ENCODE measurements around the gene RPL22. TPM values are rescaled to one million over a fixed set of nuclear protein-coding genes. Genes with fewer than 3 reads are reported as not detected.

RPL22 gene
- total RNA-seq, 1 experiment from 2014 or later: 494 TPM

DNA sequence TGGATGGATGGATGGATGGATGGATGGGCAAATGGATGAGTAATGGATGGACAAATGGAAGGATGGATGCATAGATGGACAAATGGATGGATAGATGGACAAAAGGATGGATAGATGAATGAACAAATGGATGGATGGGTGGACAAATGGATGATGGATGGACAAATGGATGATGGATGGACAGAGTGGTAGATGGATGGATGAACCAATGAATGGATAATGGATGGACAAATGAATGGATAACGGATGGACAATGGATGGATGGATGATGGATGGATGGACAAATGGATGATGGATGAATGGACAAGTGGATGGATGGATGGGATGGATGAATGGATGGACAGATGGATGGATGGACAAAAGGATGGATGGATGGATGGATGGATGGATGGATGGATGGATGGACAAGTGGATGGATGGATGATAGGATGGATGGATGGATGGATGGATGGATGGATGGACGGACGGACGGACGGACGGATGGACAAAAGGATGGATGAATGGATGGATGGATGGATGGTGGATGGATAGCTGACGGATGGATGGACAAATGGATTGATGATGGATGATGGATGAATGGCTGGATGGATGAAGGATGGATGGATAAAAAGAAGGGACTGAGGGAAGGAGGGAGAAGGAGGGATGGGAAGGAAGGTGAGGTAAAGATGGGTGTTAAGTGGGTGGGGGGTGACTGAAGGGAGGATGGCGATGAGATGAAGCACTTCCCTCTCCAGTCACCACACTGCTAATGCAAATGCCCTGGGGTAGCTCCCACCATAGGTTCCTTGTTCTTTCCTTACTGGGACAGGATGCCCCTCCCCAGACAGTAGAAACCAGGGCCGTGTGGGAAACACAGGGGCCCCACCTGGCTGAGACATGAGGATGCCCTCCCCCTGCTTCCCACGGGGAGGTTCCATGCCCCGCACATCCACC is 49.1 kb downstream of the RPL22 start:
- H3K9me3 ChIP-seq (ENCODE audit: low read depth, low read length, poor library complexity, severe bottlenecking): no peaks in the 10 kb centered on the region
- POLR2A ChIA-PET (ENCODE audit: low non-redundant PET): no interaction called here
- CTCF ChIA-PET: no interaction called here
- intact Hi-C loops (cut with micrococcal nuclease; ENCODE audit: unreplicated experiment): no loop called here
- TF ChIP-seq CTCF (conservative IDR thresholded peaks at IDR 0.05; ENCODE audit: low read depth, low read length) (no peak), EZH2 (IDR thresholded peaks at IDR 0.05; ENCODE audit: borderline replicate concordance, low read depth, low read length, poor library complexity, severe bottlenecking) (no peak)
- H3K36me3 ChIP-seq (ENCODE audit: insufficient read depth, low read length, poor library complexity, severe bottlenecking): no peaks in the 10 kb centered on the region
- H3K4me1 ChIP-seq (ENCODE audit: insufficient read depth, low read length, poor library complexity, severe bottlenecking): no peaks in the 10 kb centered on the region
- no TSS peak for BruUV-seq (replicated peaks)
- no peaks in the 10 kb centered on the region for H3K27me3 ChIP-seq (replicated peaks; ENCODE audit: insufficient read depth, low read depth, low read length, poor library complexity)
- H3K4me3 ChIP-seq (ENCODE audit: low read depth, low read length, poor library complexity, severe bottlenecking): no peak overlapping the region
- DNase-seq (ENCODE audit: low spot score): no peak
- H3K27ac ChIP-seq (ENCODE audit: low read depth, low read length, poor library complexity, severe bottlenecking): no peak overlapping the region

GRCh38 chr1:6149597-6149996 is 49.8 kb downstream of the RPL22 start:
- H3K9me3 ChIP-seq (ENCODE audit: low read depth, low read length, poor library complexity, severe bottlenecking): no peaks in the 10 kb centered on the region
- intact Hi-C loops (cut with micrococcal nuclease; ENCODE audit: unreplicated experiment): no loop called here
- ChIA-PET CTCF (no interaction called here), POLR2A (ENCODE audit: low non-redundant PET) (no interaction called here)
- H3K4me1 ChIP-seq (ENCODE audit: insufficient read depth, low read length, poor library complexity, severe bottlenecking): no peaks in the 10 kb centered on the region
- no peaks in the 10 kb centered on the region for H3K27me3 ChIP-seq (replicated peaks; ENCODE audit: insufficient read depth, low read depth, low read length, poor library complexity)
- H3K27ac ChIP-seq (ENCODE audit: low read depth, low read length, poor library complexity, severe bottlenecking): no peak overlapping the region
- no peak overlapping the region for H3K4me3 ChIP-seq (ENCODE audit: low read depth, low read length, poor library complexity, severe bottlenecking)
- DNase-seq (ENCODE audit: low spot score): no peak
- H3K36me3 ChIP-seq (ENCODE audit: insufficient read depth, low read length, poor library complexity, severe bottlenecking): no peaks in the 10 kb centered on the region
- TF ChIP-seq CTCF (conservative IDR thresholded peaks at IDR 0.05; ENCODE audit: low read depth, low read length) (no peak), EZH2 (IDR thresholded peaks at IDR 0.05; ENCODE audit: borderline replicate concordance, low read depth, low read length, poor library complexity, severe bottlenecking) (no peak)
- no TSS peak for BruUV-seq (replicated peaks)

- ChIA-PET POLR2A (ENCODE audit: low non-redundant PET) (no interaction called here), CTCF (interaction anchor here (0.6 kb wide), 1 partner anchor 40 kb away, joined by 4 read pairs; no protein-coding TSS in a partner anchor)
- BruUV-seq (replicated peaks): no TSS peak
- no peak overlapping the region for H3K27ac ChIP-seq (ENCODE audit: low read depth, low read length, poor library complexity, severe bottlenecking)
- H3K27me3 ChIP-seq (replicated peaks; ENCODE audit: insufficient read depth, low read depth, low read length, poor library complexity): no peaks in the 10 kb centered on the region
- H3K4me1 ChIP-seq (ENCODE audit: insufficient read depth, low read length, poor library complexity, severe bottlenecking): no peaks in the 10 kb centered on the region
- TF ChIP-seq EZH2 (IDR thresholded peaks at IDR 0.05; ENCODE audit: borderline replicate concordance, low read depth, low read length, poor library complexity, severe bottlenecking) (no peak), CTCF (conservative IDR thresholded peaks at IDR 0.05; ENCODE audit: low read depth, low read length) (no peak)
- H3K4me3 ChIP-seq (ENCODE audit: low read depth, low read length, poor library complexity, severe bottlenecking): peak overlapping the region; percentile 21
- DNase-seq (ENCODE audit: low spot score): peak; percentile 76
- intact Hi-C loops (cut with micrococcal nuclease; ENCODE audit: unreplicated experiment): no loop called here
- H3K9me3 ChIP-seq (ENCODE audit: low read depth, low read length, poor library complexity, severe bottlenecking): no peaks in the 10 kb centered on the region
- H3K36me3 ChIP-seq (ENCODE audit: insufficient read depth, low read length, poor library complexity, severe bottlenecking): no peaks in the 10 kb centered on the region
Measured at GRCh38 chr1:6148497-6149241, 50.7 kb downstream of the RPL22 start.
